RWPE1 (cell line): Measurements from ENCODE around the gene SIGLEC6.
A peak's percentile ranks its signal among the peaks of the same experiment; 100 is the strongest.

Experiments used
- CTCF ChIA-PET: fragments of 350-600 bp; sonication (Branson Sonifier 250); formaldehyde crosslinking; extraction: SDS; loops from one replicate; lab custom pipeline; 2021; lab: Yijun Ruan, JAX
- POLR2A ChIA-PET: fragments of 400-600 bp; formaldehyde crosslinking; extraction: SDS; loops from one replicate; lab custom pipeline; 2020; ENCODE audit warnings: antibody characterized with exemption; ENCODE audit not compliant: low non-redundant PET; lab: Yijun Ruan, JAX
- DNase-seq: peaks from one replicate; pipeline ENCODE4 v3.0.0; 2012; ENCODE audit warnings: low spot score
- H3K27ac ChIP-seq: fragments of 450-650 bp; 2 replicates; pipeline ENCODE4 v1.5.1; 2017
- CTCF ChIP-seq: fragments of 450-650 bp; conservative IDR thresholded peaks from 2 replicates; pipeline ENCODE4 v1.5.1; 2017; ENCODE audit warnings: low read depth, mild to moderate bottlenecking

SIGLEC6 gene

DNA sequence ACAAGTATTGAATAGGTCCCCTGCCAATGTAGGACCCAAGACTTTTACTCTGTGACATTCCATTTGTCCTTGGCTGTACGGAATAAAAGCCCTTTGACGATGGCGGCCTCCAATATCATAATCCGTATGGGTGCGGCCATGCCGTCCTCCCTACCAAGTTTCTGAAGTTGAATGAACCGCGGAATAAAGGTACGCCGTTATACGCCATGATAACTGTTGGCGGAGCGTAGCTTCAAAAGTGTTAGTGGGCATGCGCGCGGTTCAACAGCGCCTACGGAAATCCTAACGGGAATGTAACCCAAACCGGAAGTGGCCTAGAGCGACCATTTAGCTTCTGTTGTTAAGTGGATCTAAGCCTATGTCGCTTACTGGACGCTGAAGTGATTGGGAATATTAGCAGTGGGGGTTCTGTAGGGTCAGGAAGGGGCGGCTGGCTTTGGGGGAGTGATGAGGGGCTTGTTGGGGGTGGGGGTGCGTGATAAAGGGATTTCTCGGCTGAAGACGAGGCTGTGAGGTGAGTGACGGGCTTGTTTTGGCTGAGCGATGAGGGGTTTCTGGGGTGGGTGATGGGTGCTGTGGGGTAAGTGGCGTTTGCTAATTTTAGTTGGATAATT lies 39.6 kb upstream of the SIGLEC6 start, which contains the start of gene ZNF175:
Gene ZNF175, plus strand, starts transcription at position 322 of the 614 bp plus-strand sequence. CDS start 2,047 bp downstream, outside the sequence.
- peak within 1 kb of the TSS; percentile 55 for H3K27ac ChIP-seq
- POLR2A ChIA-PET, result interaction anchor here (0.7 kb wide), 3 partner anchors 8 to 78 kb away, joined by 3 to 11 read pairs (median 7); no protein-coding TSS in a partner anchor
- peak; percentile 89 for DNase-seq
- no peak for TF ChIP-seq CTCF
- CTCF ChIA-PET, result interaction anchor here (0.7 kb wide), 2 partner anchors 23 to 1110 kb away, joined by 5 read pairs; no protein-coding TSS in a partner anchor

- TF ChIP-seq CTCF, result no peak
- DNase-seq, result no peak
- ChIA-PET CTCF (interaction anchor here (0.7 kb wide), 1 partner anchor 21 kb away, joined by 5 read pairs; no protein-coding TSS in a partner anchor), POLR2A (no interaction called here)
- no peak overlapping the region for H3K27ac ChIP-seq
These were observed 37.0 kb upstream of the SIGLEC6 start for GRCh38 chr19:51568456-51568855.

DNA sequence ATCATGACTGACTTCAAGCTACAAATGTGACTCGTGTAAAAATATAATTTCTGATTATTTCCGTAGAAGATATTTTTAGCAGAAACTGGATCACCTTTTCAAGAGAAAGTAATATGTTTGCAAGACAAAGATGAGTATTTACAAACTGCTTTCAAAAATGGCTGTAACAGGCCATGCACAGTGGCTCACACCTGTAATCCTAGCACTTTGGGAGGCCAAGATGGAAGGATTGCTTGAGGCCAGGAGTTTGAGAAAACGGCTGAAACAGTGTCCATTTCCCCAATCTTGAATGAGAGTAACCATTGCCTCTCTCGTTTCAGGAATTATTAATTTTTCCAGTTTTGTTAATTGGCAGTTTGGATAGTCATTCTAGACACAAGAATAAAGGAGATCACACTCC lies 36.1 kb upstream of the SIGLEC6 start:
- H3K27ac ChIP-seq, result no peak overlapping the region
- no peak for TF ChIP-seq CTCF
- ChIA-PET POLR2A (no interaction called here), CTCF (no interaction called here)
- no peak for DNase-seq

DNA sequence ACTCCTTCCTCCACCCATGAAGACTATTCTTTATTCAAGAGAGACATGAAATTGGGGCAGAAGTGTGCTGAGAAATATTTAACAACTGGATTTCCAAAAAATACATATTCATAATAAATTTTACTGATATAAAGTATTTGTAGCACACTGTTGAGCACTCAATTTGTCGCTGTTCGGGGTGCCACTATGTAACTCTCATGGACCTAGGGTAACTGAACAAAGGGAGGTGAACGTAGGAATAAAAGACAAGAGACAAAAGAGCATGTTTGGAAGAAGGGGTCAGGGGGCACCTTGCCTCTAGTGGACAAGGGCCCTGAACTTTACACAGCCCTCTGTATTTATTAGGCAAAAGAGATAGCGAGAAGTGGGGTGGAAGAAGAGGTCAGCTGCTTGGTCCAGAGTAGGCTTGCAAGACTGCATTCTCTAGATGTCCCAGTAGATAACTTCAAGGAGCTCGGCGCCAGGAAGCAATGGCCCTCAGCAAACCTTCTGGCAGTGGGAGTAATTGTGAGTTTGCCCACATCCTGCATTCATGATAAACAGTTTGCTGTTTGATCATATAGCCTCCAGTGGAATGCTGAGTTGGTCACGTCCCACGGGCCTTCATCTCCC lies 35.1 kb upstream of the SIGLEC6 start:
- POLR2A ChIA-PET, result interaction anchor here (0.6 kb wide), 1 partner anchor 17 kb away, joined by 7 read pairs; no protein-coding TSS in a partner anchor
- TF ChIP-seq CTCF, result no peak
- CTCF ChIA-PET, result no interaction called here
- DNase-seq, result no peak
- H3K27ac ChIP-seq, result no peak overlapping the region

GRCh38 chr19:51565583-51565982 lies 34.1 kb upstream of the SIGLEC6 start:
- TF ChIP-seq CTCF, result no peak
- CTCF ChIA-PET, result no interaction called here
- H3K27ac ChIP-seq, result no peak overlapping the region
- POLR2A ChIA-PET, result no interaction called here
- DNase-seq, result no peak

- POLR2A ChIA-PET, result no interaction called here
- TF ChIP-seq CTCF, result no peak
- DNase-seq, result no peak
- CTCF ChIA-PET, result no interaction called here
- H3K27ac ChIP-seq, result no peak overlapping the region
These were observed 33.3 kb upstream of the SIGLEC6 start for GRCh38 chr19:51564791-51565190.
